Myocyte (in vitro differentiated cells): ENCODE results near the gene POC1A. TPM values are rescaled to one million over a fixed set of nuclear protein-coding genes. Genes with fewer than 3 reads are reported as not detected.
"Not testable (repeated sequence)": the region's sequence is repeated elsewhere in the genome, so short reads cannot be mapped to it uniquely, and the experiment has no call there.

Experiments used
- DNase-seq: peaks from one replicate; pipeline ENCODE4 v3.0.0-alpha.2; 2012; ENCODE audit warnings: low read depth
- total RNA-seq: library from RNA; depleted of rRNA; stranded (reverse); fragments of >200 nt; gene quantifications from 2 replicates; pipeline ENCODE4 v1.2.3, GENCODE V29; 2014

Gene POC1A
- total RNA-seq, 1 donor from 2014 or later, result 1.3 TPM

DNA sequence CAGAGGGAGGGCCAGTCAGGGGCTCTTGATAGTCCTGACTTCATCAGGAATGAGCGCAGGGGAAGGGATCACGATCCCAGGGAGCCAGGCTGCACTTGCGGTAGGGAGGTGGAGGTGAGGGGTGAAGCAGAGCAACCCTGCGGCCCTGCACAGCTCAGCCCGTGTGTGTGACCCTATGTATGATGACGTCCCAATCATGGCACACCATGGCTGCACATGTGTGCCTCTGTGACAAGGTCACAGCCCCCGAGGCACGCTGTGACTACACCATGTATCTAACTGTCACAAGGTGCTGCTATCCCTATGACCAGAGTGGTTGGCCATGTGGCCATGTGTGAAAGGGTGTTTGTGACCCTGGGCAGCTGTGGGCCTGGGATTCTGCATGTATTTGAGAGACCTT lies 30.5 kb upstream of the POC1A start:
- DNase-seq, result no peak

DNA sequence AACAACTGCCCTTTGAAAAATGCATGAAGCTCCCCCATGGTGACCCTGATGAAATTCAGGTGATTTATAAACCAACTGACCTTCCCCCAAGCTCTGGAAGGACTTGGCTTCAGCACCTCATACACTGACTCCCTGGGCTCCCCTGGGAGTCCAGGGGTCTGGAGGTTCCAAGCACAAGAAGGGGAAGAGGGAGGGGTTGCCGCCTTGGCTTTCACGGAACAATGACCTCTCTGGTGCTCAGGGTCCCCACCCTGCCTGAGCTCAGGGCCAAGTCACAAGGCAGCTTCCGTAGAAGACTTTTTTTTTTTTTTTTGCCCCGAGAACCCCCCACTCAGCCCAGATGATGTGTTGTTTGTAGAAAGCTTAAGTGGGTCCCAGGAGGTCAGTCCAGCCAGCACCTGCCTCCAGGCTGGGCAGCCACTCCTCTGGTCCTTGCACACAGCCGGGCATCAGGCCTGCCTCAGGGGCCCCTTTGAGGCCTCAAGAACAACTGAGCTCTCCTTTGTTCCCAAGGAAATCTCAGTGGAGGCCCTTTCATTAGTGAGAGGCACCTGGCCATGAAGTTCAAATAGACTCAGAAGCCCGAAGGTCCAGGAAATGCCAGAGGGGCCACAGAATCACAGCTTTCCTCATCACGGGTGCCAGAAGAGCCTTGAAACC lies 29.7 kb upstream of the POC1A start:
- DNase-seq, result no peak

DNA sequence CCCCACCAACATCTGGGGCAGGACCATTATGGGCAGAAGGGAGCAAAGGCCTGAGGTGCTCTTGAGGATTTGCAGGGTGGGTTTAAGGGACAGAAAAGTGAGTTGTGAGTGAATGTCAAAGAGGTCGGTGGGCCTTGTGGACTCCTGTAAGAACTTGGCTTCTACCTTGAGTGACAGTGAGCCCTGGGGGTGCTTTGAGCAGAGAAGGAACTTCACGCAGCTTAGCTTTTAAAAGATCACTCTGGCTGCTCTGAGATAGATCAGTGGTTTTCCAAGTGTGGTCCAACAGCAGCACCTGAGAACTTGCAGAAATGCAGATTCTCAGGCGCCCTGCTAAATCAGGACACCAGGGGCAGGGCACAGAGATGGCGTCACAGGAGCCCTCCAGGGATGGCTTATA lies 28.5 kb upstream of the POC1A start:
- DNase-seq, result no peak

DNA sequence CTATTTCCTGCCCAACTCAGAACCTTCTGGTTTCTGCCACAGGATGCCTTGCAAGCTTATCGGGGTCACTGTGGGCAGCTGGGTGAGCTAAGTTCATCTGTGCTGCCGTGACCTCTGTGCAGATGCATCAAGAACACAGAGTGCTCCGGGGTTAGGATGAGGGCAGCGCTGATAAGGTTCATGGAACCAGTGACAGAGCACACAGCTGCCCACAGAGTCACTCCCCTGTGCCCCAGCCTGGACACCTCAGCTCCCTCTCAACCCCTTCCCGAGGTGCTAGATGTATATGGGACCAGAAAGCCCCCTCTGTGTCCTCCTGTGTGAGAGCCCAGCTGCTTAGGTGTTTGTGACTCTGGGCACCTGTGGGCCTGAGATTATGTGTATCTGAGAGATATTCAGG lies 28.0 kb upstream of the POC1A start:
- DNase-seq, result no peak

GRCh38 chr3:52181543-52181942 lies 27.3 kb upstream of the POC1A start:
- no peak for DNase-seq

DNA sequence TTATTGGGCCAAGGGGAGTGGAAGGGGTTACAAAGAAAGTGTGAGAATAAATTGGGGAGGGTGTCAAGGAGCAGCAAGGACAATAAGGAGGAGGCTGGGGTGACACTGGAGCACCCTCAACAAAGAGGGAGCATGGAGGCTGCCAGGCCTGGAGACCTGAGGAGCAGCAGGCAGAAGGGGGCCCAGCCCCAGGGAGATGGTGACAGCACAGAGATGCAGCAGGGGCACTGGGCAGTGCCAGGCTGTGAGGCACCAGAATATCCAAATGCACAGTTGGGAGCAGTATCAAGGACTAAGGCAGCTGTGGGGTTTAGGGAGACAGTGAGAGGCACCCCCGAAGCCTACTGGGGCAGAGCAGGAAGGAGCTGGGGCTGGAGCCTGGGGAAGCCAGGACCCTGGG lies 24.3 kb upstream of the POC1A start:
- DNase-seq, result no peak

GRCh38 chr3:52178126-52178525 lies 23.9 kb upstream of the POC1A start:
- DNase-seq, result not testable (repeated sequence)

GRCh38 chr3:52177701-52178042 lies 23.4 kb upstream of the POC1A start:
- DNase-seq, result no peak

DNA sequence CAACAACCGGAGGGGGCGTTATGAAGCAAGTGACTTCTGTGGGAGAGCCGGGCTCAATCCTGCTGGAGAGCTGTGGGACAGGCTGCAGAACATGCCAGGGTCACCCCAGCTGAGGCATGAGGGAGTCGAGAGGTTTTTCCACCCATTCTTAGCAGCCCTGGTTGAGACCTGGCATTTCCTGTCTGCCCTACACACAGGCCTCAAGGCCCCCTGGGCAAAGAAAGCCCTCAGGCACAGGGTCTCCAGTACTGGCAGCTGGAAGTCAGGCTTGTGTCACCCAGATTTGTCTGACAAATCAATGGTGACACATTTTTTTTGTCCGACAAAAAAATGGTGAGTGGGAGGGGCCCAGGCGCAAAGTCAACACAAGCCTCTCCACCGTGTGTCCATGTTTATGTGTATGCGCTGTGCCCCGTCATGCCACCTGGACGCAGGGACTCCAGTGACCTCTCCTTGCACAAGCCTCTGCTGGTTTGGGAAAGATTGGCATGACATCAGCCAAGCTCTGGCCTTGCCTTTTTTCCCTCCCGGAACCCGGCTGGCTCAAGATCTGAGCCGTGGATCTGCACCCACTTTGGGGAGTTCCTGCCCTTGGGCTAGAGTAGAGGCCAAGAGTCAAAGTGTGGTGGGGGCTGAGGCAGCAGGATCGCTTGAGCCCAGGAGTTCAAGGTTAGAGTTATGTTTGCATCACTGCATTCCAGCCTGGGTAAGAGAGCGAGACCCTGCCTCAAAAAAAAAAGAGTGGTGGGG lies 22.9 kb upstream of the POC1A start:
- DNase-seq, result no peak

GRCh38 chr3:52176180-52176752 lies 22.0 kb upstream of the POC1A start:
- no peak for DNase-seq

DNA sequence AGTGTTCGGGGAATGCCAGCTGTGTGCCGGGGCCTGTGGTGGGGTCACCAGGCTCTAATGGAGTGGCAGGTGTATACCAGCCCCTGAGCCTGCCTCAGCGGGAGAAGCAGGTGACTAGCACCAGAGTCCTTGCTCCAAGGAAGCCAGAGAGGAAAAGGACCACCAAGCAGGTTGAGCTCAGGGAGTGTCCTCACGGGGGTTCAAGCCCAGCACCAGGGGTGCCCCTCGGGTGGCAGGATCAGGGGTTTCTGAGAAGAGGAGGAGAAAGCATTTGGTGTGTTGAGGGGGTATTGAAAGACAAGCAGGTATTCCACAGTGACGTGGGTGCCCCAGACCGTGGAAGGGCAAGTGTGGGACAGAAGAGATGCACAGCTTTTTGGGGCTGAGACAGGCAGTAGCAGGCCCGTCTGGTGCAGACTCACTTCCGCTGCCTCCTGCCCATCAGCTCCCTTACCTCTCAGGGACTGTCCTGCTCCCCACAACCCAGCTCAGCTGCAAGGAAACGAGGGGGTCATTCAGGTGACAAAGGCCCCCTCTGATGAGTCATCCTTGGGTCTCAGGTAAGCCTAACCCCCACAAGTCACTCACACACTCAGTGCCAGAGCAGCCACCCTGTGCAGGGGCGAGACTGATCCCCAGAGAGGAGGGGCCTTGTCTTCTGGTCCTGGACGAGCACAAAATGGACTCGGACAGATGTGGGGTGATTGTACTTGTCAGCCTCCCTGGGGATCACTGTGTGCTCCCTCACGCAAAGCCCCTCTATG lies 21.4 kb upstream of the POC1A start:
- DNase-seq, result no peak

GRCh38 chr3:52174896-52175295 lies 20.7 kb upstream of the POC1A start:
- no peak for DNase-seq

GRCh38 chr3:52173101-52173500 lies 18.9 kb upstream of the POC1A start:
- no peak for DNase-seq

DNA sequence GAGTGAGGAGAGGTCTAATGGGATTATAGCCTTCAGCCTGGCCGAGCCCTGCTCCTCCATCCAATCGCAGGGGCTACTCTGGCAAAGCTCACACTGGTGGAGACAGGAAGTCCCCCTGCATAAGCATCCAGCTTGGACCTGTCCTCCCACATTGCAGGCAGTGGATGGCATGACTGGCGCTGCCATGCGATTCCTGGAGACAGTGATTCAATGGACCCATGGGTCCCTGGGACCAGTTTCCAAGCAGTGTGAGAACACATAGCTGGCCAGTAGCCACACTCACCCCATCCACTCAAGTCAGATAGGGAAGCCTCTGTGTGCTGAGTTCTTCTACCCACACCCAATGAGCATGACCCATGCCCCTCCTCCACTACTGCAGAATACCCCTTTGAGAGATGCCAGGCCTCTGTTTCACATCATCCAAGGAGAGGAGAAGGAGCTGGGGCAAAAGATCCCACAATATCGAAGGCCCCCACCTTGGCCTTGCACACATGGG lies 18.1 kb upstream of the POC1A start:
- DNase-seq, result no peak

DNA sequence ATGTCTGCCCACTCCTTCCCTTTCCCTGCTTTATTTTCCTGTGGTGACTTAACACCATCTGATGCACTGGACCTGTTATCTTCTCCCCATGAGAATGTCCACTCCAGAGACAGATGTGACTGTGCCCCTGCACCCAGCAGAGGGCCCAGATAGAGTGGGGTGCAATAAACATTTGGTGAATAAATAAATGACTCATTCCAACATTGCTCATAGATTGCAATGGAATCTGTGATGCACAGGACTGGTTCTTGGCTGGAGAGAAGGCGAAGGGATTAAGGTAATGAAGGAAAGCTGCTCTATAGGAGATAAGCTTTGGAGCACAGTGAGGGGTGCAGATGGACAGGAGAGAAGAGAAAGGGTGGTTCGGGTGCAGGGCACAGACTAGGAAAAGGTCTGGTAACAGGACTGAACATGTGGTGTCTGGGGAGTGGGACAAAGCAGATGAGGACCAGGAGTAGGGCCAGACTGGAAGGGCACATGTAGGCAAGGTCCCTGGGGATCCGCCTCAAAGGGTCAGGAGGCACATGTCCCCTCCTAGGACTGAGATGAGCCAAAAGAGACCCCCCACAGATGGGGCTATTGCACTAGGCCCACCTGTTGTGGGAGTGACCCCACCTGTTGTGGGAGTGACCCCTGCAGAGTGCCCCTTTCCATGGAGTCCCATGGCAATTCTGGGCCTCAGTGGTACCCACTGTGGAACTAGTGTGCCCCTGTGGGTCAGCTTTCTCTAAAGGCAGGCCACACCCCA lies 17.5 kb upstream of the POC1A start:
- DNase-seq, result no peak

- not testable (repeated sequence) for DNase-seq
Measured at GRCh38 chr3:52170217-52170616, 16.0 kb upstream of the POC1A start.

- DNase-seq, result no peak
Measured at GRCh38 chr3:52167240-52167639, 13.0 kb upstream of the POC1A start.

GRCh38 chr3:52162250-52162872 lies 8.1 kb upstream of the POC1A start:
- DNase-seq, result no peak

DNA sequence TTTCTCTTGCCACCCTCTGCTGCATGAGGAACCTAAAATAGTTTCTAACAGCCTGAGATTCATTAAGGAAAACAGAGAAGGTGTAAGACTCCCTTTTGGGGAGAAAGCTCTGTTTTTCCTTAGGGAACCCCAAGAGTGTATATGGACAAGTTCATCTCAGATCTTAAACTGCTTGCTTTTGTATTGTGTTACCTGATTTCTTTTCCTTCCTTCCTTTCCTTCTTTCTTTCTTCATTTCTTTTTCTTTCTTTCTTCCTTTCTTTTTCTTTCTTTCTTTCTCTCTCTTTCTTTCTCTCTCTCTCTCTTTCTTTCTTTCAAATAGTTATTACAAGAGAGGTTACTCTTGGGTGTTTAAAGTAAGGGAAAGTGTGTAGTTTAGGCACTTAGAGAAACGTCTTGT lies 5.3 kb upstream of the POC1A start:
- DNase-seq, result no peak

GRCh38 chr3:52155912-52156311 lies 1.7 kb upstream of the POC1A start:
- no peak for DNase-seq
